ENCODE measurements around the gene NELL1. TPM values are rescaled to one million over a fixed set of nuclear protein-coding genes. Genes with fewer than 3 reads are reported as not detected.

The NELL1 gene
- total RNA-seq, 2 donors from 2014 or later, result not detected

GRCh38 chr11:21553795-21554194, 884.4 kb downstream of the NELL1 start:
- DNase-seq (ENCODE audit: low spot score), result no peak
- intact Hi-C loops (cut with DNase I), result no loop called here

- intact Hi-C loops (cut with DNase I), result no loop called here
- no peak for DNase-seq (ENCODE audit: low spot score)
Measured at GRCh38 chr11:21554284-21554683, 884.9 kb downstream of the NELL1 start.

GRCh38 chr11:21556926-21557325, 887.5 kb downstream of the NELL1 start:
- intact Hi-C loops (cut with DNase I), result no loop called here
- no peak for DNase-seq (ENCODE audit: low spot score)

- no peak for DNase-seq (ENCODE audit: low spot score)
- intact Hi-C loops (cut with DNase I), result no loop called here
Measured at GRCh38 chr11:21560466-21560975, 891.1 kb downstream of the NELL1 start.

- intact Hi-C loops (cut with DNase I), result no loop called here
- no peak for DNase-seq (ENCODE audit: low spot score)
Measured at GRCh38 chr11:21561581-21561980, 892.2 kb downstream of the NELL1 start.

GRCh38 chr11:21564095-21564494, 894.7 kb downstream of the NELL1 start:
- intact Hi-C loops (cut with DNase I), result no loop called here

GRCh38 chr11:21564833-21565682, 895.7 kb downstream of the NELL1 start:
- intact Hi-C loops (cut with DNase I), result no loop called here
- DNase-seq (ENCODE audit: low spot score), result no peak

More at GRCh38 chr11:21564095-21564494, 894.7 kb downstream of the NELL1 start:
- DNase-seq (ENCODE audit: low spot score), result no peak

GRCh38 chr11:21566521-21567117, 897.2 kb downstream of the NELL1 start:
- intact Hi-C loops (cut with DNase I), result no loop called here
- DNase-seq (ENCODE audit: low spot score), result no peak

- DNase-seq (ENCODE audit: low spot score), result no peak
- intact Hi-C loops (cut with DNase I), result no loop called here
Measured at GRCh38 chr11:21567645-21568290, 898.4 kb downstream of the NELL1 start.

GRCh38 chr11:21572210-21572609, 902.8 kb downstream of the NELL1 start:
- DNase-seq (ENCODE audit: low spot score), result no peak
- intact Hi-C loops (cut with DNase I), result no loop called here

- intact Hi-C loops (cut with DNase I), result no loop called here
- no peak for DNase-seq (ENCODE audit: low spot score)
Measured at GRCh38 chr11:21582791-21583190, 913.4 kb downstream of the NELL1 start.

GRCh38 chr11:21588754-21589153, 919.4 kb downstream of the NELL1 start:
- no peak for DNase-seq (ENCODE audit: low spot score)
- intact Hi-C loops (cut with DNase I), result no loop called here

GRCh38 chr11:21602699-21603098, 933.3 kb downstream of the NELL1 start:
- intact Hi-C loops (cut with DNase I), result no loop called here
- no peak for DNase-seq (ENCODE audit: low spot score)

- no peak for DNase-seq (ENCODE audit: low spot score)
- intact Hi-C loops (cut with DNase I), result no loop called here
Measured at GRCh38 chr11:21603886-21604285, 934.5 kb downstream of the NELL1 start.

- intact Hi-C loops (cut with DNase I), result no loop called here
- DNase-seq (ENCODE audit: low spot score), result no peak
Measured at GRCh38 chr11:21604564-21604963, 935.2 kb downstream of the NELL1 start.

GRCh38 chr11:21612326-21612725, 942.9 kb downstream of the NELL1 start:
- DNase-seq (ENCODE audit: low spot score), result no peak
- intact Hi-C loops (cut with DNase I), result no loop called here

GRCh38 chr11:21614961-21615360, 945.6 kb downstream of the NELL1 start:
- no peak for DNase-seq (ENCODE audit: low spot score)
- intact Hi-C loops (cut with DNase I), result no loop called here

GRCh38 chr11:21615955-21616371, 946.6 kb downstream of the NELL1 start:
- intact Hi-C loops (cut with DNase I), result no loop called here
- DNase-seq (ENCODE audit: low spot score), result no peak

- no peak for DNase-seq (ENCODE audit: low spot score)
- intact Hi-C loops (cut with DNase I), result no loop called here
Measured at GRCh38 chr11:21622566-21622965, 953.2 kb downstream of the NELL1 start.

- DNase-seq (ENCODE audit: low spot score), result no peak
- intact Hi-C loops (cut with DNase I), result no loop called here
Measured at GRCh38 chr11:21622995-21623394, 953.6 kb downstream of the NELL1 start.

All from posterior vena cava (tissue), 2 donors.